Tibial nerve (tissue), 4 donors: ENCODE results near the gene SMPD2. TPM values are rescaled to one million over a fixed set of nuclear protein-coding genes. Genes with fewer than 3 reads are reported as not detected.

Experiments
- DNase-seq, 2 donors: peaks; one replicate each; pipeline ENCODE4 v3.0.0-alpha.2; 2019; ENCODE audit warnings: low spot score in 2 of 2
- H3K27ac ChIP-seq, 4 donors: fragments of 200-600 bp; sonication (generic) in 3 of 4; one replicate each; pipeline ENCODE4 v1.5.1; 2017 to 2019; ENCODE audit warnings: mild to moderate bottlenecking in 1 of 4
- H3K27me3 ChIP-seq, 2 donors: fragments of 200-600 bp; sonication (generic) in 1 of 2; one replicate each; pipeline versions ENCODE4 v1.5.1 to v1.6.0; 2017 to 2019
- H3K36me3 ChIP-seq, 3 donors: fragments of 200-600 bp; sonication (generic); one replicate each; pipeline ENCODE4 v1.5.1; 2018 to 2019
- H3K4me1 ChIP-seq, 4 donors: fragments of 200-600 bp; sonication (generic) in 3 of 4; one replicate each; pipeline ENCODE4 v1.5.1; 2017 to 2019
- H3K4me3 ChIP-seq, 4 donors: fragments of 200-600 bp; sonication (generic) in 3 of 4; one replicate each; pipeline ENCODE4 v1.5.1; 2017 to 2019; ENCODE audit warnings: mild to moderate bottlenecking in 1 of 4, moderate library complexity in 1 of 4
- H3K9me3 ChIP-seq, 4 donors: fragments of 200-600 bp; sonication (generic) in 3 of 4; one replicate each; pipeline ENCODE4 v1.5.1; 2017 to 2019
- CTCF ChIP-seq, 5 experiments: fragments of 200-600 bp in 3 of 5; fragments of 450-650 bp in 2 of 5; sonication (generic) in 3 of 5; IDR thresholded peaks; one replicate each; pipeline ENCODE4 v1.5.1; 2016 to 2019; ENCODE audit warnings: antibody characterized with exemption in 5 of 5, mild to moderate bottlenecking in 3 of 5, moderate library complexity in 2 of 5
- EP300 ChIP-seq, 2 donors: sonication (generic); formaldehyde crosslinking; IDR thresholded peaks; one replicate each; pipeline ENCODE4 v1.6.1; 2017; ENCODE audit warnings: antibody characterized with exemption in 2 of 2, mild to moderate bottlenecking in 1 of 2
- POLR2A ChIP-seq, 2 donors: fragments of 450-650 bp; IDR thresholded peaks; one replicate each; pipeline ENCODE4 v1.6.1; 2017; ENCODE audit warnings: antibody characterized with exemption in 2 of 2, mild to moderate bottlenecking in 2 of 2, moderate library complexity in 2 of 2
- WGBS, 2 donors: methylation state at CpG; one replicate each; pipeline ENCODE4 v1.1.5; 2018; 5-methylcytosine and 5-hydroxymethylcytosine counted together
- total RNA-seq, 4 donors: library from RNA; depleted of rRNA; stranded (reverse); fragments of >200 nt; gene quantifications; one replicate each; pipeline ENCODE4 v1.1.0, GENCODE V29; 2016

SMPD2 gene
- total RNA-seq, 4 donors from 2014 or later, result 12.6 to 32.4 (median 17.1) TPM

- no peak overlapping the region for H3K27ac ChIP-seq
Observed at GRCh38 chr6:109449795-109450673, 9.5 kb downstream of the SMPD2 start.

GRCh38 chr6:109450801-109451200 is 10.3 kb downstream of the SMPD2 start:
- H3K36me3 ChIP-seq, result peaks cover 0 to 72% (median 6%) of the 10 kb centered on the region in 3 donors
- no peak for TF ChIP-seq CTCF (IDR thresholded peaks at IDR 0.05)
- no peak for TF ChIP-seq POLR2A (IDR thresholded peaks at IDR 0.05)
- no peak for TF ChIP-seq EP300 (IDR thresholded peaks at IDR 0.05)
- H3K9me3 ChIP-seq, result no peaks in the 10 kb centered on the region
- DNase-seq, result no peak
- peaks cover 0 to 17% (median 13%) of the 10 kb centered on the region in 4 donors for H3K4me1 ChIP-seq
- H3K4me3 ChIP-seq, result no peak overlapping the region
- WGBS, 2 donors, result 80 to 89% methylated on average over 3 of the region's 3 CpGs
- H3K27me3 ChIP-seq, result no peaks in the 10 kb centered on the region
- no peak overlapping the region for H3K27ac ChIP-seq

More at GRCh38 chr6:109449795-109450673, 9.5 kb downstream of the SMPD2 start:
- Histone ChIP-seq H3K4me1 (peaks cover 0 to 17% (median 13%) of the 10 kb centered on the region in 4 donors), H3K4me3 (no peak overlapping the region), H3K27me3 (no peaks in the 10 kb centered on the region), H3K36me3 (peaks cover 0 to 80% (median 6%) of the 10 kb centered on the region in 3 donors), H3K9me3 (no peaks in the 10 kb centered on the region)
- TF ChIP-seq EP300 (IDR thresholded peaks at IDR 0.05) (no peak), CTCF (IDR thresholded peaks at IDR 0.05) (no peak), POLR2A (IDR thresholded peaks at IDR 0.05) (no peak)
- no peak for DNase-seq
- WGBS, 2 donors, result 84 to 89% methylated on average over 16 of the region's 16 CpGs

- TF ChIP-seq POLR2A (IDR thresholded peaks at IDR 0.05) (no peak), CTCF (IDR thresholded peaks at IDR 0.05) (no peak), EP300 (IDR thresholded peaks at IDR 0.05) (no peak)
- no peak overlapping the region for H3K4me3 ChIP-seq
- H3K9me3 ChIP-seq, result no peaks in the 10 kb centered on the region
- WGBS, 2 donors, result 90 to 98% methylated on average over 5 to 7 of the region's 7 CpGs
- peaks cover 0 to 22% (median 15%) of the 10 kb centered on the region in 4 donors for H3K4me1 ChIP-seq
- no peak overlapping the region for H3K27ac ChIP-seq
- H3K36me3 ChIP-seq, result peaks cover 0 to 67% (median 6%) of the 10 kb centered on the region in 3 donors
- H3K27me3 ChIP-seq, result no peaks in the 10 kb centered on the region
- no peak for DNase-seq
Observed at GRCh38 chr6:109451376-109451775, 10.9 kb downstream of the SMPD2 start.

- Histone ChIP-seq H3K9me3 (no peaks in the 10 kb centered on the region), H3K27me3 (no peaks in the 10 kb centered on the region), H3K27ac (no peak overlapping the region), H3K36me3 (peaks cover 0 to 59% (median 6%) of the 10 kb centered on the region in 3 donors), H3K4me1 (peaks cover 0 to 30% (median 18%) of the 10 kb centered on the region in 4 donors), H3K4me3 (no peak overlapping the region)
- 89 to 95% methylated on average over 9 of the region's 9 CpGs for WGBS, 2 donors
- TF ChIP-seq CTCF (IDR thresholded peaks at IDR 0.05) (no peak), POLR2A (IDR thresholded peaks at IDR 0.05) (no peak), EP300 (IDR thresholded peaks at IDR 0.05) (no peak)
- DNase-seq, result no peak
Observed at GRCh38 chr6:109452181-109452580, 11.7 kb downstream of the SMPD2 start.

- peaks cover 0 to 38% (median 18%) of the 10 kb centered on the region in 4 donors for H3K4me1 ChIP-seq
- DNase-seq, result no peak
- H3K27ac ChIP-seq, result no peak overlapping the region
- TF ChIP-seq POLR2A (IDR thresholded peaks at IDR 0.05), result no peak
- TF ChIP-seq EP300 (IDR thresholded peaks at IDR 0.05), result no peak
- 92% methylated on average over 2 of the region's 2 CpGs; no CpG with 5 or more reads in 1 of the 2 donors for WGBS, 2 donors
- H3K9me3 ChIP-seq, result no peaks in the 10 kb centered on the region
- H3K27me3 ChIP-seq, result no peaks in the 10 kb centered on the region
- H3K4me3 ChIP-seq, result no peak overlapping the region
- H3K36me3 ChIP-seq, result peaks cover 0 to 50% (median 6%) of the 10 kb centered on the region in 3 donors
Observed at GRCh38 chr6:109453156-109453555, 12.6 kb downstream of the SMPD2 start.
